LNCaP clone FGC (cell line): ENCODE results near the gene SLC35D1.
A peak's percentile ranks its signal among the peaks of the same experiment; 100 is the strongest.

Experiments used
- DNase-seq: peaks from one replicate; pipeline ENCODE4 v3.0.0-alpha.2; 2011; ENCODE audit warnings: low read depth
- H3K4me3 ChIP-seq: 2 replicates; pipeline ENCODE4 v1.5.1; 2011; ENCODE audit warnings: mild to moderate bottlenecking, low read depth, low read length, control low read depth
- TF ChIP-seq, protein P1 (sequence below): IDR thresholded peaks from 2 replicates; pipeline ENCODE4 v1.5.1; 2012; ENCODE audit warnings: mild to moderate bottlenecking; ENCODE audit not compliant: control insufficient read depth, insufficient read depth; ENCODE audit errors: extremely low read depth

The SLC35D1 gene

DNA sequence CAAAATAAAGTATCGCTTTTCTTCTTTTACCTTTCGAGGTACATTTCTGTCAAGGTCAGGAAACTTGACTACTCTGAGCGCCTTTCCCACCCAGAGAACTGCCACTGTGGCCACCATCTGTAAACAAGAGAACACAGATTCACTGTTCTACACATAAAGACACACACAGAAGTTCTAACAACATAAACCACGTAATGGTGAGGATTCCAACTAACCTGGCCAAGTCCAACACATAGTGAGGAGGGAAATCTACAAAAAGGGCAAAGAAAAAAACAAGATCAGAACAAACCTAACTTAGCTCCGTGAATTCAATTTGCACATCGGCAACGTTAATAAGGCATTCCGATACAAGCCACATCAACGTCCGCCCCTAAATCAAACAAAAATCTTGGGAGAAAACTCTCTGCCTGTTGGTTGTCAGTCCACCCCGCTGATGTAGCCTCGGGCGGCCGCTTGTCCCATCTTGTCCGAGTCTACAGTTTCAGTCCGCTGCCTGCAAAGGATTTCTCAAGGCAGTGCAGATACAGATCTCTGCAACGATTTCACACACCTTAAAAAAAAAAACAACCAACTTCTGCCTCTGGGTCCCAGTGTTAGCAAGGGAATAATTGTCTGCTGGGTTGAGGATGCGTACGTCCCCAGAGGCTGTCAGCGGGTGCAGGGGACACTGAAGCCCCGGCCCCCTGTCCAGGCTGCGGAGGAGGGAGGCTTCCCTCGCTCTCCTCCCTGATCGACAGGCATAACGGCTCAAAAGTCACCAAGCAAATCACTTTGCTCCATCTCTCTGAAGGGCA, 1.0 kb downstream of the SLC35D1 start:
- TF ChIP-seq, protein P1, sequence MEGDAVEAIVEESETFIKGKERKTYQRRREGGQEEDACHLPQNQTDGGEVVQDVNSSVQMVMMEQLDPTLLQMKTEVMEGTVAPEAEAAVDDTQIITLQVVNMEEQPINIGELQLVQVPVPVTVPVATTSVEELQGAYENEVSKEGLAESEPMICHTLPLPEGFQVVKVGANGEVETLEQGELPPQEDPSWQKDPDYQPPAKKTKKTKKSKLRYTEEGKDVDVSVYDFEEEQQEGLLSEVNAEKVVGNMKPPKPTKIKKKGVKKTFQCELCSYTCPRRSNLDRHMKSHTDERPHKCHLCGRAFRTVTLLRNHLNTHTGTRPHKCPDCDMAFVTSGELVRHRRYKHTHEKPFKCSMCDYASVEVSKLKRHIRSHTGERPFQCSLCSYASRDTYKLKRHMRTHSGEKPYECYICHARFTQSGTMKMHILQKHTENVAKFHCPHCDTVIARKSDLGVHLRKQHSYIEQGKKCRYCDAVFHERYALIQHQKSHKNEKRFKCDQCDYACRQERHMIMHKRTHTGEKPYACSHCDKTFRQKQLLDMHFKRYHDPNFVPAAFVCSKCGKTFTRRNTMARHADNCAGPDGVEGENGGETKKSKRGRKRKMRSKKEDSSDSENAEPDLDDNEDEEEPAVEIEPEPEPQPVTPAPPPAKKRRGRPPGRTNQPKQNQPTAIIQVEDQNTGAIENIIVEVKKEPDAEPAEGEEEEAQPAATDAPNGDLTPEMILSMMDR: no peak
- DNase-seq: no peak
- H3K4me3 ChIP-seq: peak overlapping the region; percentile 15; the same call in 1 of the 2 replicates

GRCh38 chr1:67051196-67051595, 2.8 kb downstream of the SLC35D1 start:
- H3K4me3 ChIP-seq: no peak overlapping the region
- TF ChIP-seq, protein P1: no peak

DNA sequence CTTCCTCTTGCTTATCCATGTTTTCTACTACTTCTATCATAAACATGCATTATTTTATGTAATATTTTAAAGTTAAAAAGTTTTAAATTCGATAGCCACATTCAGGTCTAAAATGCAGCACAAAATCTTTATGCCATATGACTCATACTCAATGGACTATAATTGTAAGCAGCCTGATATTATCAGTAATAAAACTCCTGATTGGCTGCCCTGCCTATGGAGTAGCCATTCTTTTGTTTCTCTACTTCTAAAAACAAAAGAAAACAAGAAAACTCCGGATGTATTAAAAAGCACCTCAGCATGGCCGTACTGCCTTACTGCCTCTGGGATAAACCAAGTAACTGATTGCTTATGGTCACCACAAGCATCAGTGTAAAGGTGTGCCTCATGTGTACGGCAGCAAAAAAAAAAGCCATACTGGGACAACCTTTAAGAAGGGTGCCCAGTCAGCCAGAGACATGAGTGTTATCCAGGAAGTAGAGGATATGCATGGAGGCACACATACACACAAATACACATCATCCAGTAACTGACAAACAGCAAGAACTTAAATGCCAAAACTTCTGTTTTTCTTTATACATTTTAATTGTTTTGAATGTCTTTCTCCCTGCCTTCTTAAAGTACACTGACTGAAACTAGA, 9.2 kb downstream of the SLC35D1 start:
- TF ChIP-seq, protein P1: no peak
- no peak for DNase-seq
- no peak overlapping the region for H3K4me3 ChIP-seq

More at GRCh38 chr1:67051196-67051595, 2.8 kb downstream of the SLC35D1 start:
- DNase-seq: no peak

GRCh38 chr1:67043366-67043765, 10.6 kb downstream of the SLC35D1 start:
- no peak overlapping the region for H3K4me3 ChIP-seq
- peak; percentile 23 for DNase-seq
- TF ChIP-seq, protein P1: no peak

GRCh38 chr1:67041841-67042503, 12.0 kb downstream of the SLC35D1 start:
- no peak for DNase-seq
- TF ChIP-seq, protein P1: no peak
- no peak overlapping the region for H3K4me3 ChIP-seq

DNA sequence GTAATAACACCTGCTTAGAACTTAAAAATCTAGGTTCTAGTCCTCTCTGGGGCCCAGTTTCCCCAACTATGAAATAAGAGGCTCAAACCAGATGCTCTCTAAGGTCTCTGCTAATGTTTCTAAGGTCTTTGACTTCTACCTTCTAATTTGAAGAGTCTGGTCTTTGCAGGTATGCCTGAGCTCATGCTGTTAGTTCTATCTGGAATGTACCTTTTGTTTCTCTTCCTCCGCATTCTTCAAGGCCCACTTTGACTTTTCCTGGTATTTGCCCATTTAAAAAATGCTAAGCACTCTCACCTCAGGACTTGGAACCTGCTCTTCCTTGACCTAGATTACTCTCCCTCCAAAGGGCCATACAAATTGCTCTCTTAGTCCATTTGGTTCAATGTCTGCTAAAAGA, 13.5 kb downstream of the SLC35D1 start:
- DNase-seq: no peak
- TF ChIP-seq, protein P1: no peak
- H3K4me3 ChIP-seq: no peak overlapping the region
